Glutamatergic neuron (in vitro differentiated cells): ENCODE data around the gene BTBD9. TPM values are rescaled to one million over a fixed set of nuclear protein-coding genes. Genes with fewer than 3 reads are reported as not detected.
"Not testable (repeated sequence)": the region's sequence is repeated elsewhere in the genome, so short reads cannot be mapped to it uniquely, and the experiment has no call there.

Source experiments
- DNase-seq: peaks from one replicate; pipeline ENCODE4 v3.0.0; 2022
- H3K27ac Mint-ChIP-seq: one replicate; pipeline ENCODE4 v1.8.0; 2020; ENCODE audit warnings: mild to moderate bottlenecking, mixed read lengths, inconsistent platforms; ENCODE audit not compliant: unreplicated experiment
- H3K27me3 Mint-ChIP-seq: one replicate; pipeline ENCODE4 v1.8.0; 2020; ENCODE audit warnings: mild to moderate bottlenecking, moderate library complexity, mixed read lengths, inconsistent platforms; ENCODE audit not compliant: unreplicated experiment
- H3K36me3 Mint-ChIP-seq: one replicate; pipeline ENCODE4 v1.8.0; 2020; ENCODE audit warnings: mild to moderate bottlenecking, mixed read lengths, inconsistent platforms; ENCODE audit not compliant: unreplicated experiment
- H3K4me1 Mint-ChIP-seq: one replicate; pipeline ENCODE4 v1.8.0; 2020; ENCODE audit warnings: mild to moderate bottlenecking, low read depth, mixed read lengths, inconsistent platforms; ENCODE audit not compliant: unreplicated experiment
- H3K4me3 Mint-ChIP-seq: one replicate; pipeline ENCODE4 v1.8.0; 2020; ENCODE audit warnings: mild to moderate bottlenecking, mixed read lengths, inconsistent platforms; ENCODE audit not compliant: unreplicated experiment
- H3K9me3 Mint-ChIP-seq: one replicate; pipeline ENCODE4 v1.8.0; 2020; ENCODE audit warnings: mild to moderate bottlenecking, moderate library complexity, mixed read lengths, inconsistent platforms; ENCODE audit not compliant: unreplicated experiment
- CTCF ChIP-seq: fragments of 200-600 bp; sonication (generic); IDR thresholded peaks from one replicate; pipeline ENCODE4 v1.5.0; 2021; ENCODE audit not compliant: partially characterized antibody, unreplicated experiment
- total RNA-seq: library from RNA; stranded (reverse); fragmentation: NEBNext Ultra II Directional; extraction: Animal tissue kit (Norgen Biotek cat#: 25700); gene quantifications from one replicate; pipeline ENCODE4 v1.2.1, GENCODE V29; 2021; ENCODE audit not compliant: unreplicated experiment

The BTBD9 gene
- total RNA-seq, 1 donor from 2014 or later: 18.8 TPM

- no peak overlapping the region for H3K4me3 Mint-ChIP-seq
- no peak overlapping the region for H3K27ac Mint-ChIP-seq
- no peaks in the 10 kb centered on the region for H3K36me3 Mint-ChIP-seq
- H3K9me3 Mint-ChIP-seq: no peaks in the 10 kb centered on the region
- H3K27me3 Mint-ChIP-seq: no peaks in the 10 kb centered on the region
- no peak for TF ChIP-seq CTCF
- DNase-seq: no peak
- no peaks in the 10 kb centered on the region for H3K4me1 Mint-ChIP-seq
Observed at GRCh38 chr6:38632490-38632889, 7.2 kb downstream of the BTBD9 start.

GRCh38 chr6:38631186-38631783, 8.4 kb downstream of the BTBD9 start:
- Mint-ChIP-seq H3K27me3 (no peaks in the 10 kb centered on the region), H3K4me3 (no peak overlapping the region), H3K9me3 (no peaks in the 10 kb centered on the region), H3K4me1 (no peaks in the 10 kb centered on the region), H3K27ac (no peak overlapping the region), H3K36me3 (no peaks in the 10 kb centered on the region)
- no peak for DNase-seq
- TF ChIP-seq CTCF: no peak

DNA sequence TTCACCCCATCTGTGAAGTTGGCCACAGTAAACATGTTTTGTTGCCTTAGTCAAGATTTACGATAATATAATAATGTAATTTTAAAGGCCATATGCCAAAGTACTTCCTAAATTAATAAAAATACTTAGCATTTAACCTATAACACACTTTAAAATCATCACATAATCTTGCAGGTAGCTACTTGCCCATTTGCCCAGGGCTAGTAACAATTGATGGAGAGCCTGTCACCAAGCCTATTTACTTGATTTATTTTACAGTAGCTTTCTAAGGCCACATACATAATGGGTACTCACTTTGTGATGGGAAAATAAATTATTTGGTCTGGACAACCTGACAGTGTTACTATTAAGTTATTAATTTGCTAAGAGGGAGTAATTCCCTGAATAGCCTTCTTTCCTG, 14.5 kb downstream of the BTBD9 start:
- H3K27me3 Mint-ChIP-seq: no peaks in the 10 kb centered on the region
- TF ChIP-seq CTCF: no peak
- H3K9me3 Mint-ChIP-seq: no peaks in the 10 kb centered on the region
- no peak overlapping the region for H3K27ac Mint-ChIP-seq
- H3K4me3 Mint-ChIP-seq: no peak overlapping the region
- no peaks in the 10 kb centered on the region for H3K4me1 Mint-ChIP-seq
- no peak for DNase-seq
- no peaks in the 10 kb centered on the region for H3K36me3 Mint-ChIP-seq

- not testable (repeated sequence) for DNase-seq, H3K27me3 Mint-ChIP-seq, H3K36me3 Mint-ChIP-seq, H3K27ac Mint-ChIP-seq, H3K4me3 Mint-ChIP-seq, H3K4me1 Mint-ChIP-seq, H3K9me3 Mint-ChIP-seq
Observed at GRCh38 chr6:38619342-38619741, 20.4 kb downstream of the BTBD9 start.

DNA sequence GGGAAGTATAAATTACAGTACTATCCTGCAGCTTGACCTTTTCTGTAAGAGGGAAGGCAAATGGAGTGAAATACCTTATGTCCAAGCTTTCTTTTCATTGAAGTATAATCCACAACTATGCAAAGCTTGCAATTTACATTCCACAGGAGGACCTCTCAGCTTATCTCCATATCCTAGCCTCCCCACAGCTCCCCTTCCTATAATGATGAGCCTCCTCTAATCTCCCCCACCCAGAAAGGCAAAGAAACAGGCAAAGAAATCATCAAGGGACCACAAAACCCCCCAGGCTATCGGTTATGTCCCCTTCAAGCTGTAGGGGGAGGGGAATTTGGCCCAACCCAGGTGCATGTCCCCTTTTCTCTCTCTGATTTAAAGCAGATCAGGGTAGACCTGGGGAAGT, 21.4 kb downstream of the BTBD9 start:
- H3K27ac Mint-ChIP-seq, H3K4me1 Mint-ChIP-seq, H3K36me3 Mint-ChIP-seq, H3K4me3 Mint-ChIP-seq, DNase-seq, H3K9me3 Mint-ChIP-seq, H3K27me3 Mint-ChIP-seq: not testable (repeated sequence)

- Mint-ChIP-seq H3K27me3 (no peaks in the 10 kb centered on the region), H3K9me3 (no peaks in the 10 kb centered on the region), H3K36me3 (no peaks in the 10 kb centered on the region), H3K4me3 (no peak overlapping the region), H3K27ac (no peak overlapping the region), H3K4me1 (peaks cover 6% of the 10 kb centered on the region)
- no peak for DNase-seq
- no peak for TF ChIP-seq CTCF
Observed at GRCh38 chr6:38617856-38618255, 21.9 kb downstream of the BTBD9 start.
